H1 (cell line): ENCODE results near the gene TTBK1. TPM values are rescaled to one million over a fixed set of nuclear protein-coding genes. Genes with fewer than 3 reads are reported as not detected.

Experiments used
- CHD7 ChIP-seq: fragments of 300-600 bp; sonication (generic); IDR thresholded peaks from 2 replicates; pipeline ENCODE4 v1.7.1; 2012; ENCODE audit warnings: low read length, moderate library complexity, mild to moderate bottlenecking, inconsistent platforms; ENCODE audit not compliant: insufficient replicate concordance
- E2F6 ChIP-seq: IDR thresholded peaks from 2 replicates; pipeline ENCODE4 v1.6.1; 2012; ENCODE audit warnings: inconsistent platforms
- NRF1 ChIP-seq: IDR thresholded peaks from 2 replicates; pipeline ENCODE4 v1.6.1; 2011; ENCODE audit warnings: mild to moderate bottlenecking, low read depth, low read length, improper control_type of control experiment
- POLR2A ChIP-seq, 2 experiments: IDR thresholded peaks; 1 replicate in 1 of 2; 2 replicates in 1 of 2; pipeline ENCODE4 v1.6.1; 2011; ENCODE audit warnings: low read depth in 2 of 2, low read length in 2 of 2, mild to moderate bottlenecking in 2 of 2; ENCODE audit errors: control extremely low read depth in 1 of 2
- POLR2AphosphoS5 ChIP-seq: IDR thresholded peaks from 2 replicates; pipeline ENCODE4 v1.6.1; 2011; ENCODE audit warnings: low read depth, low read length
- RNF2 ChIP-seq: fragments of 200-900, 300-1000 bp; sonication (generic); IDR thresholded peaks from 2 replicates; pipeline ENCODE4 v1.7.1; 2016; ENCODE audit warnings: borderline replicate concordance, low read depth, mild to moderate bottlenecking, antibody characterized with exemption, low read length; ENCODE audit not compliant: poor library complexity, severe bottlenecking; ENCODE audit errors: missing control alignments
- SP4 ChIP-seq: IDR thresholded peaks from 2 replicates; pipeline ENCODE4 v1.6.1; 2012; ENCODE audit warnings: low read length, inconsistent platforms
- TAF7 ChIP-seq: optimal IDR thresholded peaks from 2 replicates; pipeline ENCODE3; 2011; ENCODE audit warnings: low read depth, mild to moderate bottlenecking, inconsistent platforms, low read length, moderate library complexity, borderline replicate concordance
- TBP ChIP-seq: IDR thresholded peaks from 2 replicates; pipeline ENCODE4 v1.6.1; 2011; ENCODE audit warnings: low read depth, low read length, improper control_type of control experiment
- TEAD4 ChIP-seq: IDR thresholded peaks from 2 replicates; pipeline ENCODE4 v1.6.1; 2012; ENCODE audit warnings: low read depth, low read length, inconsistent platforms, mixed read lengths
- polyA plus RNA-seq, 7 experiments: library from polyadenylated mRNA; depleted of rRNA in 3 of 7; stranded (reverse) in 5 of 7; unstranded in 2 of 7; fragments of >200 nt in 5 of 7; fragments of 200-250 nt in 2 of 7; gene quantifications; 1 replicate in 5 of 7; 2 replicates in 1 of 7; 4 replicates in 1 of 7; pipeline versions ENCODE4 v1.2.1 to v1.2.3, GENCODE V29; 2011 to 2013; ENCODE audit warnings: missing spikeins in 2 of 7, mixed read lengths in 2 of 7
- total RNA-seq: library from RNA; stranded (reverse); fragmentation: NEBNext Ultra II Directional; extraction: Animal tissue kit (Norgen Biotek cat#: 25700); gene quantifications from 2 replicates; pipeline ENCODE4 v1.2.1, GENCODE V29; 2021

Gene TTBK1
- total and polyA plus RNA-seq, 2 of the 8 experiments (the other 6 are each of a cell fraction or from before 2014, with no cell fraction given): 0.53 to 1.6 TPM

DNA sequence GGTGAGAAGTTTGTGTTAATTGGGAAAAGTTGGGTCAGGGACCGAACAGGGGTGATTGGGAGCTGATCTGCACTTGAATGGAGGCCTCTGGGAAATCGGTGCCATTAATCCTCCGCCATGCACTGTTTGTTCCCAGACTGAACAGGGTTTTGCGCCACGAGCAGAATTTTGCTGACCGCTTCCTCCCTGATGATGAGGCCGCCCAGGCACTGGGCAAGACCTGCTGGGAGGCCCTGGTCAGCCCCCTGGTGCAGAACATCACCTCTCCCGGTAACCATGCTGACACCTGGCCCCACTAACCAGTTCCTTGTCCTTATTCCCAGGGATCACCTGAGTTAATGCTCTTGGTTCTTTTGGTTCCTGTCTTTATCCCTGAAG, 39.6 kb upstream of the TTBK1 start (continued):
- TF ChIP-seq CHD7 (no peak), E2F6 (no peak), SP4 (no peak), POLR2AphosphoS5 (no peak), TAF7 (no peak), TBP (no peak), RNF2 (no peak), NRF1 (no peak), TEAD4 (no peak), POLR2A (IDR thresholded peaks at IDR 0.05; ENCODE audit: control extremely low read depth in 1 of 2, low read depth in 2 of 2, low read length in 2 of 2) (no peak)
